Measurements from ENCODE around the gene SEPTIN10.
A peak's percentile ranks its signal among the peaks of the same experiment; 100 is the strongest.
"Not testable (repeated sequence)": the region's sequence is repeated elsewhere in the genome, so short reads cannot be mapped to it uniquely, and the experiment has no call there.

The SEPTIN10 gene

GRCh38 chr2:109632158-109632789 lies 18.5 kb upstream of the SEPTIN10 start:
- H3K9me3 ChIP-seq (ENCODE audit: control insufficient read depth, low read length): no peaks in the 10 kb centered on the region
- no peak overlapping the region for H3K4me3 ChIP-seq (ENCODE audit: extremely low read depth, insufficient read depth, low read length, poor library complexity, severe bottlenecking)
- H3K36me3 ChIP-seq (ENCODE audit: control insufficient read depth, insufficient read depth, low read length): no peaks in the 10 kb centered on the region
- no peak overlapping the region for H3K27ac ChIP-seq (ENCODE audit: low read depth, low read length, severe bottlenecking)
- 84 to 95% methylated on average over 6 to 11 of the region's 14 CpGs for WGBS, 2 experiments (ENCODE audit: insufficient coverage in 2 of 2)
- no peaks in the 10 kb centered on the region for H3K4me1 ChIP-seq (ENCODE audit: control insufficient read depth, insufficient read depth, low read length, poor library complexity, severe bottlenecking)

- Histone ChIP-seq H3K4me1 (ENCODE audit: control insufficient read depth, insufficient read depth, low read length, poor library complexity, severe bottlenecking) (no peaks in the 10 kb centered on the region), H3K27ac (ENCODE audit: low read depth, low read length, severe bottlenecking) (no peak overlapping the region), H3K36me3 (ENCODE audit: control insufficient read depth, insufficient read depth, low read length) (no peaks in the 10 kb centered on the region), H3K9me3 (ENCODE audit: control insufficient read depth, low read length) (no peaks in the 10 kb centered on the region), H3K4me3 (ENCODE audit: extremely low read depth, insufficient read depth, low read length, poor library complexity, severe bottlenecking) (no peak overlapping the region)
- 75 to 80% methylated on average over 2 of the region's 3 CpGs for WGBS, 2 experiments (ENCODE audit: insufficient coverage in 2 of 2)
Observed at GRCh38 chr2:109631741-109632140, 18.0 kb upstream of the SEPTIN10 start.

GRCh38 chr2:109630441-109631430 lies 17.0 kb upstream of the SEPTIN10 start:
- WGBS, 2 experiments (ENCODE audit: insufficient coverage in 2 of 2): 97 to 98% methylated on average over 6 to 14 of the region's 19 CpGs

GRCh38 chr2:109629867-109630266 lies 16.1 kb upstream of the SEPTIN10 start:
- Histone ChIP-seq H3K9me3 (ENCODE audit: control insufficient read depth, low read length) (no peaks in the 10 kb centered on the region), H3K4me3 (ENCODE audit: extremely low read depth, insufficient read depth, low read length, poor library complexity, severe bottlenecking) (no peak overlapping the region), H3K4me1 (ENCODE audit: control insufficient read depth, insufficient read depth, low read length, poor library complexity, severe bottlenecking) (no peaks in the 10 kb centered on the region), H3K36me3 (ENCODE audit: control insufficient read depth, insufficient read depth, low read length) (no peaks in the 10 kb centered on the region), H3K27ac (ENCODE audit: low read depth, low read length, severe bottlenecking) (no peak overlapping the region)
- WGBS, 2 experiments (ENCODE audit: insufficient coverage in 2 of 2): no CpG with 5 or more reads among the region's 3 CpGs

More at GRCh38 chr2:109630441-109631430, 17.0 kb upstream of the SEPTIN10 start:
- no peaks in the 10 kb centered on the region for H3K36me3 ChIP-seq (ENCODE audit: control insufficient read depth, insufficient read depth, low read length)
- H3K4me3 ChIP-seq (ENCODE audit: extremely low read depth, insufficient read depth, low read length, poor library complexity, severe bottlenecking): no peak overlapping the region
- no peaks in the 10 kb centered on the region for H3K4me1 ChIP-seq (ENCODE audit: control insufficient read depth, insufficient read depth, low read length, poor library complexity, severe bottlenecking)
- no peaks in the 10 kb centered on the region for H3K9me3 ChIP-seq (ENCODE audit: control insufficient read depth, low read length)
- H3K27ac ChIP-seq (ENCODE audit: low read depth, low read length, severe bottlenecking): no peak overlapping the region

- 95 to 100% methylated on average over 1 to 3 of the region's 7 CpGs for WGBS, 2 experiments (ENCODE audit: insufficient coverage in 2 of 2)
- H3K36me3 ChIP-seq (ENCODE audit: control insufficient read depth, insufficient read depth, low read length); H3K4me1 ChIP-seq (ENCODE audit: control insufficient read depth, insufficient read depth, low read length, poor library complexity, severe bottlenecking): not testable (repeated sequence)
Observed at GRCh38 chr2:109628321-109628720, 14.6 kb upstream of the SEPTIN10 start.

GRCh38 chr2:109624339-109624738 lies 10.6 kb upstream of the SEPTIN10 start:
- WGBS, 2 experiments (ENCODE audit: insufficient coverage in 2 of 2): 55 to 70% methylated on average over 1 to 3 of the region's 4 CpGs
- H3K4me3 ChIP-seq (ENCODE audit: extremely low read depth, insufficient read depth, low read length, poor library complexity, severe bottlenecking): no peak overlapping the region
- H3K4me1 ChIP-seq (ENCODE audit: control insufficient read depth, insufficient read depth, low read length, poor library complexity, severe bottlenecking): no peaks in the 10 kb centered on the region
- H3K27ac ChIP-seq (ENCODE audit: low read depth, low read length, severe bottlenecking): no peak overlapping the region
- no peaks in the 10 kb centered on the region for H3K36me3 ChIP-seq (ENCODE audit: control insufficient read depth, insufficient read depth, low read length)
- no peaks in the 10 kb centered on the region for H3K9me3 ChIP-seq (ENCODE audit: control insufficient read depth, low read length)

More at GRCh38 chr2:109628321-109628720, 14.6 kb upstream of the SEPTIN10 start:
- not testable (repeated sequence) for H3K9me3 ChIP-seq (ENCODE audit: control insufficient read depth, low read length); H3K27ac ChIP-seq (ENCODE audit: low read depth, low read length, severe bottlenecking); H3K4me3 ChIP-seq (ENCODE audit: extremely low read depth, insufficient read depth, low read length, poor library complexity, severe bottlenecking)

GRCh38 chr2:109623923-109624322 lies 10.2 kb upstream of the SEPTIN10 start:
- Histone ChIP-seq H3K27ac (ENCODE audit: low read depth, low read length, severe bottlenecking) (no peak overlapping the region), H3K4me3 (ENCODE audit: extremely low read depth, insufficient read depth, low read length, poor library complexity, severe bottlenecking) (no peak overlapping the region), H3K9me3 (ENCODE audit: control insufficient read depth, low read length) (no peaks in the 10 kb centered on the region), H3K36me3 (ENCODE audit: control insufficient read depth, insufficient read depth, low read length) (no peaks in the 10 kb centered on the region), H3K4me1 (ENCODE audit: control insufficient read depth, insufficient read depth, low read length, poor library complexity, severe bottlenecking) (no peaks in the 10 kb centered on the region)
- WGBS, 2 experiments (ENCODE audit: insufficient coverage in 2 of 2): 86 to 88% methylated on average over 1 to 2 of the region's 4 CpGs

- Histone ChIP-seq H3K4me3 (ENCODE audit: extremely low read depth, insufficient read depth, low read length, poor library complexity, severe bottlenecking) (no peak overlapping the region), H3K36me3 (ENCODE audit: control insufficient read depth, insufficient read depth, low read length) (no peaks in the 10 kb centered on the region)
- WGBS, 2 experiments (ENCODE audit: insufficient coverage in 2 of 2): 87 to 95% methylated on average over 4 to 5 of the region's 5 CpGs
Observed at GRCh38 chr2:109623297-109623696, 9.5 kb upstream of the SEPTIN10 start.

GRCh38 chr2:109619032-109619615 lies 5.4 kb upstream of the SEPTIN10 start:
- Histone ChIP-seq H3K9me3 (ENCODE audit: control insufficient read depth, low read length) (no peaks in the 10 kb centered on the region), H3K36me3 (ENCODE audit: control insufficient read depth, insufficient read depth, low read length) (peaks cover 3% of the 10 kb centered on the region), H3K4me3 (ENCODE audit: extremely low read depth, insufficient read depth, low read length, poor library complexity, severe bottlenecking) (no peak overlapping the region), H3K27ac (ENCODE audit: low read depth, low read length, severe bottlenecking) (no peak overlapping the region), H3K4me1 (ENCODE audit: control insufficient read depth, insufficient read depth, low read length, poor library complexity, severe bottlenecking) (no peaks in the 10 kb centered on the region)
- whole genome bisulfite sequencing, 2 experiments (ENCODE audit: insufficient coverage in 2 of 2): no CpG with 5 or more reads among the region's 4 CpGs

More at GRCh38 chr2:109623297-109623696, 9.5 kb upstream of the SEPTIN10 start:
- H3K4me1 ChIP-seq (ENCODE audit: control insufficient read depth, insufficient read depth, low read length, poor library complexity, severe bottlenecking): no peaks in the 10 kb centered on the region
- no peak overlapping the region for H3K27ac ChIP-seq (ENCODE audit: low read depth, low read length, severe bottlenecking)
- H3K9me3 ChIP-seq (ENCODE audit: control insufficient read depth, low read length): no peaks in the 10 kb centered on the region

- H3K9me3 ChIP-seq (ENCODE audit: control insufficient read depth, low read length): no peaks in the 10 kb centered on the region
- H3K27ac ChIP-seq (ENCODE audit: low read depth, low read length, severe bottlenecking): no peak overlapping the region
- H3K4me1 ChIP-seq (ENCODE audit: control insufficient read depth, insufficient read depth, low read length, poor library complexity, severe bottlenecking): peaks cover 7% of the 10 kb centered on the region
- H3K36me3 ChIP-seq (ENCODE audit: control insufficient read depth, insufficient read depth, low read length): peaks cover 3% of the 10 kb centered on the region
- 0 to 40% methylated on average over 1 to 2 of the region's 5 CpGs for WGBS, 2 experiments (ENCODE audit: insufficient coverage in 2 of 2)
- peak overlapping the region; percentile 79 for H3K4me3 ChIP-seq (ENCODE audit: extremely low read depth, insufficient read depth, low read length, poor library complexity, severe bottlenecking)
Observed at GRCh38 chr2:109616184-109616583, 2.4 kb upstream of the SEPTIN10 start.

Data from mesodermal cell (in vitro differentiated cells).